Mucosa of gallbladder (tissue), 1 donor: Measurements from ENCODE around the gene TTLL1. TPM values are rescaled to one million over a fixed set of nuclear protein-coding genes. Genes with fewer than 3 reads are reported as not detected.
A peak's percentile ranks its signal among the peaks of the same experiment; 100 is the strongest.
"Not testable (repeated sequence)": the region's sequence is repeated elsewhere in the genome, so short reads cannot be mapped to it uniquely, and the experiment has no call there.

ENCODE experiments used
- DNase-seq: peaks from one replicate; pipeline ENCODE4 v3.0.0-alpha.2; 2020; ENCODE audit warnings: low spot score
- total RNA-seq: library from RNA; stranded (reverse); gene quantifications from one replicate; pipeline ENCODE4 v1.2.1, GENCODE V29; 2021
- donor health status: DM: no; HTN: no; CAD: no.

TTLL1 gene
- total RNA-seq, 1 donor from 2014 or later: 5.9 TPM

GRCh38 chr22:43077121-43077877 is 11.9 kb downstream of the TTLL1 start:
- no peak for DNase-seq

- no peak for DNase-seq
Measured at GRCh38 chr22:43066844-43067385, 22.3 kb downstream of the TTLL1 start.

GRCh38 chr22:43066134-43066533 is 23.1 kb downstream of the TTLL1 start:
- DNase-seq: no peak

- no peak for DNase-seq
Measured at GRCh38 chr22:43060183-43060582, 29.0 kb downstream of the TTLL1 start.

- DNase-seq: no peak
Measured at GRCh38 chr22:43057641-43058040, 31.6 kb downstream of the TTLL1 start.

GRCh38 chr22:43053176-43053575 is 36.0 kb downstream of the TTLL1 start:
- no peak for DNase-seq

- DNase-seq: no peak
Measured at GRCh38 chr22:43050995-43051394, 38.2 kb downstream of the TTLL1 start.

GRCh38 chr22:43047605-43048004 is 41.6 kb downstream of the TTLL1 start:
- DNase-seq: no peak

GRCh38 chr22:43044290-43044712 is 44.9 kb downstream of the TTLL1 start:
- DNase-seq: no peak

GRCh38 chr22:43042101-43042780 is 47.0 kb downstream of the TTLL1 start:
- no peak for DNase-seq

- no peak for DNase-seq
Measured at GRCh38 chr22:43039800-43040199, 49.4 kb downstream of the TTLL1 start.

- DNase-seq: no peak
Measured at GRCh38 chr22:43038325-43038724, 50.9 kb downstream of the TTLL1 start.

- DNase-seq: peak; percentile 26
Measured at GRCh38 chr22:43036282-43036829, 52.8 kb downstream of the TTLL1 start.

GRCh38 chr22:43035250-43035649 is 53.9 kb downstream of the TTLL1 start:
- no peak for DNase-seq

GRCh38 chr22:43031617-43032016 is 57.6 kb downstream of the TTLL1 start:
- DNase-seq: no peak

GRCh38 chr22:43018615-43019014 is 70.6 kb downstream of the TTLL1 start:
- peak; percentile 44 for DNase-seq

- DNase-seq: no peak
Measured at GRCh38 chr22:43017525-43018460, 71.4 kb downstream of the TTLL1 start.

GRCh38 chr22:43016150-43016549 is 73.0 kb downstream of the TTLL1 start:
- not testable (repeated sequence) for DNase-seq

- no peak for DNase-seq
Measured at GRCh38 chr22:43015677-43016042, 73.5 kb downstream of the TTLL1 start.

- peak; percentile 100 for DNase-seq
Measured at GRCh38 chr22:43014869-43015676, 74.1 kb downstream of the TTLL1 start, which contains the start of gene PACSIN2. TSS of gene PACSIN2 (minus strand) at chr22:43015149. CDS start at chr22:42912080, 103,069 bp downstream.
